Lung microvascular endothelial cell (primary cell): Measurements from ENCODE around the gene TNIP2. TPM values are rescaled to one million over a fixed set of nuclear protein-coding genes. Genes with fewer than 3 reads are reported as not detected.
"Not testable (repeated sequence)": the region's sequence is repeated elsewhere in the genome, so short reads cannot be mapped to it uniquely, and the experiment has no call there.

Experiments
- DNase-seq, 2 donors: peaks; one replicate each; pipeline versions ENCODE4 v3.0.0 to v3.0.0-alpha.2; 2010; ENCODE audit warnings: low read depth in 2 of 2
- total RNA-seq: library from RNA; depleted of rRNA; stranded (reverse); fragments of >200 nt; gene quantifications from 2 replicates; pipeline ENCODE4 v1.2.1, GENCODE V29; 2014

TNIP2 gene
- total RNA-seq, 1 donor from 2014 or later = 70.6 TPM

DNA sequence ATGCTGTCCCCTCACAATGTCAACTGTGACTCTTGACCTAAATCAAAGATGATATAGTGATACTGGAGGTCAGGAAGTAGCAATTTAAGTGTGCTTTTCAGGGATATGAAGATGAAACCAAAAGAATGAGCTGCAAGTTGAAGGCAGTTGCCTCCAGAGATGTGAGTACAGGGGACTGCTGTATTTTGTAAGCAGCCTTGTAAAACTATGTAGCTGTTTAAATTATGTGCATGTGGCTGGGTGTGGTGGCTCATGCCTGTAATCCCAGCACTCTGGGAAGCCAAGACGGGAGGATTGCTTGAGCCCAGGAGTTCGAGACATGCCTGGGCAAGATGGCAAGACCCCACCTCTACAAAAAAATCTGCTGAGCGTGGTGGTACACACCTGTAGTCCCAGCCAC is 15.1 kb upstream of the TNIP2 start:
- DNase-seq = no peak

GRCh38 chr4:2768921-2769336 is 12.8 kb upstream of the TNIP2 start:
- no peak for DNase-seq

- no peak for DNase-seq
Observed at GRCh38 chr4:2768124-2768523, 12.0 kb upstream of the TNIP2 start.

DNA sequence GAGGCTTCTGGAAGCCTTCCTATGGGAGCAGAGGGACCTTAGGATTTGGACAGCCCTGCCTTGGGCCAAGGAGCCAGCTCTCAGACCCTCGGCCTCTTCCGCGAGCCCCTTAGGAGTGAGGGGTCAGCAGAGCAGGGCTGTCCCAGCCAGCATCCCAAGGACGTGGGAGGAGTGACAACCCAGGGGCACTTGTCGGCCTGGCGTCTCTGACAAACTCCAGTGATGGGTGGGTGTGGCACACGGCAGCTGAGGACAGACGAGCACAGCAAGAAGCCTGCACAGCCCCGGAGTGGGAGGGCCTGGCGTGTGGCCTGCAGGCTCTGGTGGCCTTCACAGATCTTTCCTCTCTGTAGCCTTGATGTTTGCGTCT is 11.6 kb upstream of the TNIP2 start:
- DNase-seq = no peak

DNA sequence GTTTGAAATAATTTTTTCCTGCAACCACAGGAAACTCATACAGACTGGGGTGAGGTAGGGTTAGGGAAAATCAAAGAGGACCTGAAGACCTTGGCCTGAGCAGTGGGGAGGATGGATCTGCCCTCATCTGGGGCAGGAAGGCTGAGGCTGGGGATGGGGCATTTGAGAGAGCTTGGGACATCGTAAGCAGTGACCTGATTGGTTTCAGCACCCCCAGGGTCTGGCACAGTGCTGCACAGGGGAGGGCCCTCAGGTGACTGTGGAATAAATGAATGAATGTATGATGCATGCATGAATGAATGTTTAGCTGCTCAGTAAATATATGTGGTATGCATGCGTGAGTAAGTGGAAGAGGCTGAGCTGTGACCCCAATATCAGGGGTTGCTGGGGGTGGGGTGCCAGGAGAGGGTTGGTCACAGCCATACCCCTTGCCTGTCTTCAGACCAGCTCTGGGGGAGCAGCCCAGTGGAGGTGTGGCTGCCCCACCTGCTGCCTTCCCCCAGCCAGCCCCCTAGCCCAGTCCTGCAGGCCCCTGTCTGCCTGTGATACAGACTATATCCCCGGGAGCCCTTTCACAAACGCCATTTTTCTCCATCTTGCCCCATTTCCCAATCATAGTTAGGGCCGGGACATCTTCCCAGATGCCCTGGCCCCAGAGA is 11.0 kb upstream of the TNIP2 start:
- no peak for DNase-seq

DNA sequence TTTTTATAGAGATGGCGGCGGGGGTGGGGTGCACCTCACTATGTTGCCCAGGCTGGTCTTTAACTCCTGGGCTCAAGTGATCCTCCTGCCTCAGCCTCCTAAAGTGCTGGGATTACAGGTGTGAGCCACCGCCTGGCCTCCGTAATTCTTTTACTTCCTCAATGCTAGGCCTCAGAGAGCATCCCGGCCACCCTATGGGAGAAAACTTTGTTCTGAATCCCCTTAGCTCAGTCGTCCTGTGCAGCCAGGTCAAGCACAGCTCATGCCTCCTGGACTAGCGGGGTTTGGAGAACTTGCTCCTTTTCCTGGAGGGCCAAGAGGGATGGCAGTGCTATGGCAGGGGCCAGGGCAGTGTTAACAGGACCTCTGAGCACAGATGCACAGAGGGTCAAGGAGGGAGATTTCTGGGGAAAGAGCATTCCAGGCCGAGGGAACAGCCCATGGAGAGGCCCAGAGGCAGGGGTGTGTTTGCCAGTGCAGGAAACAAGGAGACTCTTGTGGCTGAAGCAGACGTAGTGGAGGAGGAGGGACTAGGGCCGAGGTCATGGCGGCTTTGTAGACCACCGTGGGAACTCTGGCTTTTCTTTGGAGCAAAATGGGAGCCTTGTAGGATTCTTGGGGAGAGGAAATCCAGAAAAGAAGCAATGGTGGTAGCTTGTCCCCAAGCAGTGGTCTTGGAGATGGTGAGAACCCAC is 9.8 kb upstream of the TNIP2 start:
- no peak for DNase-seq

- DNase-seq = no peak
Observed at GRCh38 chr4:2763511-2763967, 7.4 kb upstream of the TNIP2 start.

- not testable (repeated sequence) for DNase-seq
Observed at GRCh38 chr4:2762486-2763370, 6.6 kb upstream of the TNIP2 start.

GRCh38 chr4:2762048-2762447 is 5.9 kb upstream of the TNIP2 start:
- DNase-seq = no peak

DNA sequence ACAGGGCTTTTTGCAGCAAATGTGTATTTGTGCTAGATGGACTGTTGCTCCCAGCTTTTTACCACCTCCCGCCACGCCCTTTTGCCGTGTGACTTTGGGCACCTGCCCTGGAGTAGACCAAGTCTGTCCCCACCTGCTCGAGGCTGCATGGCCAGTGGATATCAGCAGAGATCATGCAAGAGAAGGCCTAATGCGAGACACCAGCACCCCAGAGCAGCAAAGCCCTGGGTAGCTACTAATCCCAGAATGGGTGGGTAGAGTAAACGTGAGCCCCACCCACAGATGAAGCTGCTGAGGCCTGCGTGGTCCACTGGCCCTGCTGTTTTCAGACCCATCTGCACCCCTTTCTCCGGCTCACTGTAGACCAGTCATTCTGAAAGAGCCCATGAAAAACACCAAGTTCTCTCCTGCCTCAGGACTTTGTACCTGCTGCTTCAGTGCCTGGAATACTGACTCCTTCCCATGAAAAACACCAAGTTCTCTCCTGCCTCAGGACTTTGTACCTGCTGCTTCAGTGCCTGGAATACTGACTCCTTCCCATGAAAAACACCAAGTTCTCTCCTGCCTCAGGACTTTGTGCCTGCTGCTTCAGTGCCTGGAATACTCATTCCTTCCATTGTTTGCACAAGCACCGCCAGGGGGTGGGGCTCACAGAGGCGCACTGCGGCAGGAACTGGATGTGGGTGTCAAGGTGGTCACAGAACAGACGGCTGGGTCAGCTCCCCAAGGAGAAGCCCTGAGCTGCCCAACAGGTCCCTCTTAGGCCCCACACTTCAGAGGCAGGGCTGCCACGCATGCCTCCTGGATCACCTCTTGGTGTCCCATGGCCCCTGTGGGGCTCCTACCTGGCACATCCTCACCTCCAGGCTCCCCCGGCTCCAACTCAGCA is 5.1 kb upstream of the TNIP2 start:
- peak; percentile 54 to 65 for DNase-seq

GRCh38 chr4:2757426-2757825 is 1.3 kb upstream of the TNIP2 start:
- DNase-seq = no peak

DNA sequence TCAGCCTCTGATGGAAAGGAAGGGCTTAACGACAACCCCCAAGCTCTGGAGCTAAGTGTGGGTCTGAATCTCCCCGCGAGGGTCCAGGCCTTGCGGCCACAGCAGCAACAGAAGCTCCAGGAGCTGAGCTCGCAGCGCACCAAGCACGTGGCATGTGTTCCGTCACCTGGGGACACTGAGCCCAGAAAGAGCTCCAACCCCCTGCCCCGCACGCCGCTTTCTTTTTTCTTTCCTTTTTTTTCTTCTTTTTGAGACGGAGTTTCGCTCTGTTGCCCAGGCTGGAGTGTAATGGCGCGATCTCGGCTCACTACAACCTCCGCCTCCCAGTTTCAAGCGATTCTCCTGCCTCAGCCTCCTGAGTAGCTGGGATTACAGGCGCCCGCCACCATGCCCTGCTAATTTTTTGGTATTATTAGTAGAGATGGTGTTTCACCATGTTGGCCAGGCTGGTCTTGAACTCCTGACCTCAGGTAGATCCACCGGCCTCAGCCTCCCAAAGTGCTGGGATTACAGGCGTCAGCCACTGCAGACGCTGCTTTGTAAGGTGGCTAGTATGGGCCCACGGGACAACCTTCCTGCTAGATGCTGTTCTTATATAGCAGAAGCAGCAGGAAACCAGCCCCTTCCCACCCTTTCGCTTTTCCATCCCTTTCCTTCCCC is 685 bp upstream of the TNIP2 start:
- no peak for DNase-seq

DNA sequence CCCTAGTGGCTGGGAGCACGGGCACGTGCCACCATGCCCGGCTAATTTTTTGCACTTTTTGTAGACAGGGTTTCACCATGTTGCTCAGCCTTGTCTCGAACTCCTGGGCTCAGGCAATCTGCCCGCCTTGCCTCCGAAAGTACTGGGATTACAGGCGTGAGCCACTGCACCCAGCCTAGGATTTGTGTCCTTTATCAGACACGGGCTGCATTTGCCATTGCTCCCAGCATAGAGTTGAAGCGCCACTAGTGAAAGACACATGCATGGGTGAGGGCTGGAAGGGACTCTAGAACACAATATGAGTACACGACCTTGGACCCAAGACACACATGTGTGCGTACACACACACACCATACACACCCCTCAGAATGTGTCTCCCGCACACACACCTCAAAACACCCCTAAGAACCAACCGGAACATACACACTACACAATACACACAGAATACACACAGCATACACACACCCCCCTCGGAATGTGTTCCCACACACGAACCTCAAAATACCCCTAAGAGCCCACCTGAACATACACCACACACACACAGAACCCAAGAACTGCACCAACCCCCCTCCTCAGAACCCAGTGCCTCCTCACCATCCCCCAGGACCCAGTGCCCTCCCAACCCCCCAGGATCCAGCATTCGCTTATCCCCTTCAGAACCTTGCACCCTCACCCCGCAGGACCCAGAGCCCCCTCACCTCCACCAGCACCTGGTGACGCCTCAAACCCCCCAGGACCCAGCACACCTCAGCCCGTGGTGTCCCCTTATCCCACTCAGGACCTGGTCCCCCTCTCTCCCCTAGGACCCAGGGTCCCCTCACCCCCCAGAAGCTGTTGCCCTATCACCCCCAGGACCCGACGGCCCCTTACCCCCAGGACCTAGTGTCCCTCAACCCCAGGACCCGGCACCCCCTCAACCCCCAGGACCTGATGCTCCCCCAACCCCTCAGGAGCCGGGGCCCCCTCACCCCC is 1.0 kb downstream of the TNIP2 start:
- no peak for DNase-seq

- DNase-seq = peak in 1 of 2 donors; percentile 73
Observed at GRCh38 chr4:2753436-2753835, 2.7 kb downstream of the TNIP2 start.

GRCh38 chr4:2750719-2751605 is 5.2 kb downstream of the TNIP2 start:
- no peak for DNase-seq

GRCh38 chr4:2746891-2747695 is 9.0 kb downstream of the TNIP2 start:
- DNase-seq = peak in 1 of 2 donors; percentile 58

- peak; percentile 73 to 93 for DNase-seq
Observed at GRCh38 chr4:2745981-2746806, 9.9 kb downstream of the TNIP2 start.
